C4-2B (cell line): ENCODE measurements around the gene GAS7.

Experiments
- H3K27ac ChIP-seq: fragments of 450-650 bp; 2 replicates; pipeline ENCODE4 v1.5.1; 2017
- CTCF ChIP-seq: fragments of 450-650 bp; conservative IDR thresholded peaks from 2 replicates; pipeline ENCODE4 v1.5.1; 2017; ENCODE audit warnings: mild to moderate bottlenecking
- ZFX ChIP-seq: fragments of 450-650 bp; IDR thresholded peaks from 2 replicates; pipeline ENCODE4 v1.6.1; 2017

Gene GAS7

GRCh38 chr17:10092595-10092994 lies 105.8 kb downstream of the GAS7 start:
- TF ChIP-seq ZFX (no peak), CTCF (no peak)
- no peak overlapping the region for H3K27ac ChIP-seq

GRCh38 chr17:10091046-10091445 lies 107.4 kb downstream of the GAS7 start:
- H3K27ac ChIP-seq, result no peak overlapping the region
- TF ChIP-seq ZFX, result no peak
- TF ChIP-seq CTCF, result no peak

- H3K27ac ChIP-seq, result no peak overlapping the region
- no peak for TF ChIP-seq CTCF
- TF ChIP-seq ZFX, result no peak
Observed at GRCh38 chr17:10089196-10089804, 109.1 kb downstream of the GAS7 start.

GRCh38 chr17:10088444-10088843 lies 110.0 kb downstream of the GAS7 start:
- TF ChIP-seq CTCF, result no peak
- TF ChIP-seq ZFX, result no peak
- no peak overlapping the region for H3K27ac ChIP-seq

- no peak overlapping the region for H3K27ac ChIP-seq
- TF ChIP-seq ZFX (no peak), CTCF (no peak)
Observed at GRCh38 chr17:10087355-10087754, 111.1 kb downstream of the GAS7 start.

- TF ChIP-seq CTCF (no peak), ZFX (no peak)
Observed at GRCh38 chr17:10083864-10084263, 114.5 kb downstream of the GAS7 start.

GRCh38 chr17:10082795-10083194 lies 115.6 kb downstream of the GAS7 start:
- no peak overlapping the region for H3K27ac ChIP-seq
- no peak for TF ChIP-seq ZFX
- no peak for TF ChIP-seq CTCF

More at GRCh38 chr17:10083864-10084263, 114.5 kb downstream of the GAS7 start:
- H3K27ac ChIP-seq, result no peak overlapping the region
